ENCODE data around the gene TPPP. TPM values are rescaled to one million over a fixed set of nuclear protein-coding genes. Genes with fewer than 3 reads are reported as not detected.
A peak's percentile ranks its signal among the peaks of the same experiment; 100 is the strongest.

The TPPP gene
- total and polyA plus RNA-seq, 7 donors = 0.60 to 15.5 (median 7.1) TPM

DNA sequence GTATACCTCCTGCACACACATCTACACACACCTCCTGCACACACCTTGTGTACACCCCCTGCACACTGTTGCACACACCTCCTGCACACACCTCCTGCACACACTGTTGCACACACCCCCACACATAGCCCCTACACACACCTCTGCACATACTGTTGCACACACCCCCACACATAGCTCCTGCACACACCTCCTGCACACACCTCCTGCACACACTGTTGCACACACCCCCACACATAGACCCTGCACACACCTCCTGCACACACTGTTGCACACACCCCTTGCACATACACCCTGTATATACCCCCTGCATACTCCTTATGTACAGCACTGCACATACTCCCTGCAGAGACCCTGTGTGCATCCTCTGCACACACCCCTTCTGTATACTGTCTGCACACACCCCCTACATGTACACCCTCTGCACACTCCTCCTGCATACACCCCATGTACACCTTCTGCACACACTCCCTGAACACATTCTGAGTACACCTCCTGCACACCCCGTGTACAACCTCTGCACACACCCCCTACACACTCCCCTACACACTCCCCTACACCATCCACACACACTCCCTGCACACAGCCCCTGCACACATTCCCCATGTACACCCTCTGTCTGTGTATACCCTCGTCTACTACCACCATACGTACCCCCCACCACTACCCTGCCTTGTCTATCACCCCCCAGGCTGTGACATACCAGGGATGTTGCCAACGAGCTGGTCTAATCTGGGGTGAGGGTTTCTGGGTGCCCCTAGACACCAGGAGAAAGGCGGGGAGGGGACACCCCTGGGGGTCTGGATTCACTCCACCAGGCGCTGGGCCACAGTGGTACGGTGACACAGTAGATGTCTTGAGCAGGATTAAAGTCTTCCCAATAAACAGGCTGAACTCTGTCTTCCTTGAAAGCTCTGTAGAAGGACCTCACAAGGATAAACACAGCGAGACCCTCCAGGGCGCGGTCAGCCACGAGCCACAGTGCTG lies 82.1 kb downstream of the TPPP start:
- intact Hi-C loops (cut with DNase I) = loop anchor here (10.0 kb wide), 2 partner anchors 136 to 166 kb away; partner anchors contain the start of gene EXOC3

DNA sequence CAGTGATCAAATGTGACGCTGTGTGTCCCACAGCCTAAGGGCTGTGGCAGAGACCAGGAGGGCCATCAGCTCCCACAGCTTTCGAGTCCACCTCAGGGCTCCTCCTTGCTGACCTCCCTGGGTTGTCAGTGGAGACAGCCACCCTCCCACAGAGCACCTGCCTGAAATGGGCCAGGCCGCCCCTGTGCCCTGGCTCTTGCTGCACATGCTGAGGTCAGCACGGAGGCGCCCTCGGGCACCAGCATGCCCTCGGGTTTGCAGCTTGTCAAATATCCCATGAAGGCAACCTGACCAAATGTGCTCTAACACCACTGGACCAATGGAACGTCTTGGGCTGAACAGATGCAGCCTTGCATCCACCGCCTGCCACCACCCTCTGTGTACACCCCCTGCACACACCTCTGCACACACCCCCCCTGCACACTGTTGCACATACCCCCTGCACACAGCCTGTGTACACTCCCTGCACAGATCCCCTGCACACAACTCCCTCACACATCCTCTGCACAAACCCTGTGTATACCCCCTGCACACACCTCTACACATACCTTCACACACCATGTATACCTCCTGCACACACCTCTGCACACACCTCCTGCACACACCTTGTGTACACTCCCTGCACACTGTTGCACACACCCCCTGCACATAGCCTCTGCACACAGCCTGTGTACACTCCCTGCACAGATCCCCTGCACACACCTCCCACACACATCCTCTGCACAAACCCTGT lies 83.0 kb downstream of the TPPP start:
- 92 to 93% methylated on average over 9 of the region's 9 CpGs for WGBS, 2 donors
- H3K9me3 ChIP-seq = no peaks in the 10 kb centered on the region
- peaks cover 0 to 16% (median 0%) of the 10 kb centered on the region in 3 donors for H3K27me3 ChIP-seq
- no peak for TF ChIP-seq EP300 (IDR thresholded peaks at IDR 0.05)
- TF ChIP-seq POLR2AphosphoS5 (IDR thresholded peaks at IDR 0.05) = no peak
- TF ChIP-seq POLR2A (IDR thresholded peaks at IDR 0.05) = no peak
- TF ChIP-seq, protein P1, sequence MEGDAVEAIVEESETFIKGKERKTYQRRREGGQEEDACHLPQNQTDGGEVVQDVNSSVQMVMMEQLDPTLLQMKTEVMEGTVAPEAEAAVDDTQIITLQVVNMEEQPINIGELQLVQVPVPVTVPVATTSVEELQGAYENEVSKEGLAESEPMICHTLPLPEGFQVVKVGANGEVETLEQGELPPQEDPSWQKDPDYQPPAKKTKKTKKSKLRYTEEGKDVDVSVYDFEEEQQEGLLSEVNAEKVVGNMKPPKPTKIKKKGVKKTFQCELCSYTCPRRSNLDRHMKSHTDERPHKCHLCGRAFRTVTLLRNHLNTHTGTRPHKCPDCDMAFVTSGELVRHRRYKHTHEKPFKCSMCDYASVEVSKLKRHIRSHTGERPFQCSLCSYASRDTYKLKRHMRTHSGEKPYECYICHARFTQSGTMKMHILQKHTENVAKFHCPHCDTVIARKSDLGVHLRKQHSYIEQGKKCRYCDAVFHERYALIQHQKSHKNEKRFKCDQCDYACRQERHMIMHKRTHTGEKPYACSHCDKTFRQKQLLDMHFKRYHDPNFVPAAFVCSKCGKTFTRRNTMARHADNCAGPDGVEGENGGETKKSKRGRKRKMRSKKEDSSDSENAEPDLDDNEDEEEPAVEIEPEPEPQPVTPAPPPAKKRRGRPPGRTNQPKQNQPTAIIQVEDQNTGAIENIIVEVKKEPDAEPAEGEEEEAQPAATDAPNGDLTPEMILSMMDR (IDR thresholded peaks at IDR 0.05) = no peak
- H3K27ac ChIP-seq = no peak overlapping the region
- no peak overlapping the region for H3K4me3 ChIP-seq
- no peak for DNase-seq
- intact Hi-C loops (cut with DNase I) = loop anchor here (10.0 kb wide), 2 partner anchors 135 to 165 kb away; partner anchors contain the start of gene EXOC3
- peaks cover 0 to 18% (median 10%) of the 10 kb centered on the region in 4 donors for H3K4me1 ChIP-seq
- no peaks in the 10 kb centered on the region for H3K36me3 ChIP-seq

More for the DNA sequence above, 82.1 kb downstream of the TPPP start:
- H3K27ac ChIP-seq = no peak overlapping the region
- H3K9me3 ChIP-seq = no peaks in the 10 kb centered on the region
- H3K27me3 ChIP-seq = peaks cover 0 to 12% (median 0%) of the 10 kb centered on the region in 3 donors
- peaks cover 0 to 18% (median 10%) of the 10 kb centered on the region in 4 donors for H3K4me1 ChIP-seq
- H3K4me3 ChIP-seq = peak overlapping the region; percentile 67 to 95 (median 86)
- peak; percentile 39 for DNase-seq
- TF ChIP-seq POLR2A (IDR thresholded peaks at IDR 0.05) (no peak), POLR2AphosphoS5 (IDR thresholded peaks at IDR 0.05) (no peak), EP300 (IDR thresholded peaks at IDR 0.05) (no peak)
- TF ChIP-seq, protein P1 (IDR thresholded peaks at IDR 0.05) = no peak
- H3K36me3 ChIP-seq = no peaks in the 10 kb centered on the region
- WGBS, 2 donors = 35 to 45% methylated on average over 11 of the region's 11 CpGs

Other genes with a start within 250 kb of the TPPP start
- gene SLC9A3, start 168.9 kb downstream of the TPPP start, total RNA-seq = 1 to 10 TPM in 3 of 4 donors, under 1 TPM in 1; 0.83 to 2.5 (median 2.4) TPM
- 10 to 100 TPM; 12.0 to 51.3 (median 19.9) TPM for gene SLC9A3, start 168.9 kb downstream of the TPPP start, polyA plus RNA-seq
- gene CEP72, start 81.0 kb downstream of the TPPP start, total RNA-seq = 1 to 10 TPM in 2 of 4 donors, under 1 TPM in 2; 0.36 to 5.0 (median 1.4) TPM
- gene CEP72, start 81.0 kb downstream of the TPPP start, polyA plus RNA-seq = 1 to 10 TPM in 2 of 3 donors, under 1 TPM in 1; 0.60 to 7.1 (median 1.6) TPM
- gene ZDHHC11B, start 91.4 kb upstream of the TPPP start, total RNA-seq = 10 to 100 TPM in 1 of 4 donors, 1 to 10 TPM in 2, under 1 TPM in 1; 0.71 to 12.7 (median 2.4) TPM
- 1 to 10 TPM in 1 of 3 donors, under 1 TPM in 1, not detected in 1; 0.46 to 2.0 TPM for gene ZDHHC11B, start 91.4 kb upstream of the TPPP start, polyA plus RNA-seq
- 1 to 10 TPM; 1.8 to 8.0 (median 3.7) TPM for gene ZDHHC11, start 157.6 kb upstream of the TPPP start, total RNA-seq
- 1 to 10 TPM in 1 of 3 donors, under 1 TPM in 1, not detected in 1; 0.60 to 4.9 TPM for gene ZDHHC11, start 157.6 kb upstream of the TPPP start, polyA plus RNA-seq
- 10 to 100 TPM; 21.4 to 38.8 (median 24.6) TPM for gene BRD9, start 199.4 kb upstream of the TPPP start, total RNA-seq
- gene BRD9, start 199.4 kb upstream of the TPPP start, polyA plus RNA-seq = 10 to 100 TPM; 12.9 to 28.3 (median 14.4) TPM
- gene TRIP13, start 199.5 kb upstream of the TPPP start, total RNA-seq = under 1 TPM in 3 of 4 donors, not detected in 1; 0.16 to 0.83 (median 0.54) TPM
- 1 to 10 TPM; 1.2 to 7.7 (median 3.9) TPM for gene TRIP13, start 199.5 kb upstream of the TPPP start, polyA plus RNA-seq